ENCODE measurements around the gene TOMM22.

The TOMM22 gene

GRCh38 chr22:38704654-38705234 lies 23.0 kb downstream of the TOMM22 start:
- no peak overlapping the region for H3K27ac ChIP-seq (ENCODE audit: low read length, poor library complexity, severe bottlenecking)
- H3K14ac ChIP-seq (ENCODE audit: low read length in 2 of 2) = no peak overlapping the region
- H4K8ac ChIP-seq (ENCODE audit: low read length) = peak overlapping the region; percentile 42
- WGBS = 63% methylated on average over 9 of the region's 10 CpGs
- H3K4me1 ChIP-seq (ENCODE audit: control insufficient read depth, insufficient read depth, low read depth, low read length) = peaks cover 16% of the 10 kb centered on the region
- H2AFZ ChIP-seq (ENCODE audit: low read depth, low read length) = peak overlapping the region; percentile 20
- H2BK12ac ChIP-seq (ENCODE audit: low read length in 2 of 2) = no peak overlapping the region
- H3K9ac ChIP-seq (ENCODE audit: low read length) = peak overlapping the region; percentile 79
- H2AK5ac ChIP-seq (ENCODE audit: low read length, severe bottlenecking) = no peak overlapping the region
- no peak overlapping the region for H3K4ac ChIP-seq (ENCODE audit: low read depth in 1 of 2, low read length in 2 of 2)
- no peak for DNase-seq
- no peak overlapping the region for H2BK15ac ChIP-seq (ENCODE audit: low read depth, poor library complexity, severe bottlenecking)
- H2BK5ac ChIP-seq (ENCODE audit: low read depth, low read length, poor library complexity, severe bottlenecking) = no peak overlapping the region
- H3K36me3 ChIP-seq (ENCODE audit: control insufficient read depth in 1 of 2, insufficient read depth in 2 of 2, low read depth in 1 of 2, low read length in 2 of 2) = peaks cover 0 to 6% of the 10 kb centered on the region in 2 experiments
- no peaks in the 10 kb centered on the region for H3K9me3 ChIP-seq (ENCODE audit: control insufficient read depth, low read length)
- no peak overlapping the region for H4K91ac ChIP-seq (ENCODE audit: low read length)
- peak overlapping the region in 1 of 2 experiments; percentile 48 for H3K23ac ChIP-seq (ENCODE audit: low read length in 2 of 2)
- H3K27me3 ChIP-seq (ENCODE audit: control insufficient read depth in 1 of 2, insufficient read depth in 1 of 2, low read length in 2 of 2) = no peaks in the 10 kb centered on the region
- H2BK120ac ChIP-seq (ENCODE audit: low read depth, low read length) = no peak overlapping the region
- H3K79me1 ChIP-seq (replicated peaks; ENCODE audit: low read length, poor library complexity, severe bottlenecking) = peaks cover 6% of the 10 kb centered on the region
- peak overlapping the region; percentile 82 for H3K4me2 ChIP-seq (ENCODE audit: low read length, poor library complexity, severe bottlenecking)
- H3K18ac ChIP-seq (ENCODE audit: low read depth in 1 of 2, low read length in 2 of 2) = no peak overlapping the region
- H3K4me3 ChIP-seq (ENCODE audit: insufficient read depth in 1 of 2, low read depth in 1 of 2, low read length in 2 of 2) = peak overlapping the region in 1 of 2 experiments; percentile 71

GRCh38 chr22:38705235-38706100 lies 23.7 kb downstream of the TOMM22 start, which contains the start of gene GTPBP1:
GTPBP1 (plus strand) TSS chr22:38705944; CDS start chr22:38705956, 12 bp downstream.
- Histone ChIP-seq H3K36me3 (ENCODE audit: control insufficient read depth in 1 of 2, insufficient read depth in 2 of 2, low read depth in 1 of 2, low read length in 2 of 2) (peaks cover 0 to 13% of the 10 kb centered on the region in 2 experiments), H2AFZ (ENCODE audit: low read depth, low read length) (peak within 1 kb of the TSS; percentile 20), H3K23ac (ENCODE audit: low read length in 2 of 2) (peak within 1 kb of the TSS in 1 of 2 experiments; percentile 87), H3K27ac (ENCODE audit: low read length, poor library complexity, severe bottlenecking) (peak within 1 kb of the TSS; percentile 71), H3K4me3 (ENCODE audit: insufficient read depth in 1 of 2, low read depth in 1 of 2, low read length in 2 of 2) (peak within 1 kb of the TSS; percentile 78 to 99), H4K91ac (ENCODE audit: low read length) (peak within 1 kb of the TSS; percentile 93), H3K4me1 (ENCODE audit: control insufficient read depth, insufficient read depth, low read depth, low read length) (peaks cover 16% of the 10 kb centered on the region), H3K27me3 (ENCODE audit: control insufficient read depth in 1 of 2, insufficient read depth in 1 of 2, low read length in 2 of 2) (no peaks in the 10 kb centered on the region), H2AK5ac (ENCODE audit: low read length, severe bottlenecking) (no peak within 1 kb of the TSS), H3K4me2 (ENCODE audit: low read length, poor library complexity, severe bottlenecking) (peak within 1 kb of the TSS; percentile 82), H3K9me3 (ENCODE audit: control insufficient read depth, low read length) (no peaks in the 10 kb centered on the region), H3K14ac (ENCODE audit: low read length in 2 of 2) (peak within 1 kb of the TSS; percentile 69 to 93), H3K79me1 (replicated peaks; ENCODE audit: low read length, poor library complexity, severe bottlenecking) (peaks cover 6% of the 10 kb centered on the region), H3K18ac (ENCODE audit: low read depth in 1 of 2, low read length in 2 of 2) (peak within 1 kb of the TSS; percentile 93 to 96), H2BK5ac (ENCODE audit: low read depth, low read length, poor library complexity, severe bottlenecking) (peak within 1 kb of the TSS; percentile 89), H4K8ac (ENCODE audit: low read length) (peak within 1 kb of the TSS; percentile 42), H2BK120ac (ENCODE audit: low read depth, low read length) (peak within 1 kb of the TSS; percentile 80), H2BK15ac (ENCODE audit: low read depth, poor library complexity, severe bottlenecking) (peak within 1 kb of the TSS; percentile 99), H2BK12ac (ENCODE audit: low read length in 2 of 2) (peak within 1 kb of the TSS in 1 of 2 experiments; percentile 34), H3K4ac (ENCODE audit: low read depth in 1 of 2, low read length in 2 of 2) (peak within 1 kb of the TSS; percentile 70 to 93), H3K9ac (ENCODE audit: low read length) (peak within 1 kb of the TSS; percentile 83)
- peak; percentile 100 for DNase-seq
- under 1% methylated on average over 44 of the region's 55 CpGs for WGBS

GRCh38 chr22:38706101-38706900 lies 24.5 kb downstream of the TOMM22 start:
- H2AK5ac ChIP-seq (ENCODE audit: low read length, severe bottlenecking) = no peak overlapping the region
- H3K9ac ChIP-seq (ENCODE audit: low read length) = peak overlapping the region; percentile 83
- H4K8ac ChIP-seq (ENCODE audit: low read length) = no peak overlapping the region
- H3K9me3 ChIP-seq (ENCODE audit: control insufficient read depth, low read length) = no peaks in the 10 kb centered on the region
- H3K4me2 ChIP-seq (ENCODE audit: low read length, poor library complexity, severe bottlenecking) = peak overlapping the region; percentile 79
- DNase-seq = peak; percentile 71
- H2BK5ac ChIP-seq (ENCODE audit: low read depth, low read length, poor library complexity, severe bottlenecking) = peak overlapping the region; percentile 89
- peaks cover 0 to 21% of the 10 kb centered on the region in 2 experiments for H3K36me3 ChIP-seq (ENCODE audit: control insufficient read depth in 1 of 2, insufficient read depth in 2 of 2, low read depth in 1 of 2, low read length in 2 of 2)
- peak overlapping the region; percentile 80 for H2BK120ac ChIP-seq (ENCODE audit: low read depth, low read length)
- peak overlapping the region; percentile 69 to 93 for H3K14ac ChIP-seq (ENCODE audit: low read length in 2 of 2)
- H3K4me3 ChIP-seq (ENCODE audit: insufficient read depth in 1 of 2, low read depth in 1 of 2, low read length in 2 of 2) = peak overlapping the region; percentile 78 to 99
- H3K23ac ChIP-seq (ENCODE audit: low read length in 2 of 2) = peak overlapping the region in 1 of 2 experiments; percentile 87
- peak overlapping the region in 1 of 2 experiments; percentile 34 for H2BK12ac ChIP-seq (ENCODE audit: low read length in 2 of 2)
- H3K27me3 ChIP-seq (ENCODE audit: control insufficient read depth in 1 of 2, insufficient read depth in 1 of 2, low read length in 2 of 2) = no peaks in the 10 kb centered on the region
- peak overlapping the region; percentile 93 for H4K91ac ChIP-seq (ENCODE audit: low read length)
- H2AFZ ChIP-seq (ENCODE audit: low read depth, low read length) = peak overlapping the region; percentile 10
- peak overlapping the region; percentile 71 for H3K27ac ChIP-seq (ENCODE audit: low read length, poor library complexity, severe bottlenecking)
- H2BK15ac ChIP-seq (ENCODE audit: low read depth, poor library complexity, severe bottlenecking) = peak overlapping the region; percentile 99
- peak overlapping the region; percentile 93 to 96 for H3K18ac ChIP-seq (ENCODE audit: low read depth in 1 of 2, low read length in 2 of 2)
- peaks cover 13% of the 10 kb centered on the region for H3K4me1 ChIP-seq (ENCODE audit: control insufficient read depth, insufficient read depth, low read depth, low read length)
- peak overlapping the region; percentile 70 to 93 for H3K4ac ChIP-seq (ENCODE audit: low read depth in 1 of 2, low read length in 2 of 2)
- peaks cover 8% of the 10 kb centered on the region for H3K79me1 ChIP-seq (replicated peaks; ENCODE audit: low read length, poor library complexity, severe bottlenecking)
- WGBS = under 1% methylated on average over 51 of the region's 80 CpGs

Measured in mesenchymal stem cell (in vitro differentiated cells and primary cell).